ENCODE data around the gene IL17REL.
"Not testable (repeated sequence)": the region's sequence is repeated elsewhere in the genome, so short reads cannot be mapped to it uniquely, and the experiment has no call there.

IL17REL gene

GRCh38 chr22:49983148-49984042 is 29.2 kb downstream of the IL17REL start:
- no peak for DNase-seq

GRCh38 chr22:49981799-49982198 is 30.8 kb downstream of the IL17REL start:
- DNase-seq, result not testable (repeated sequence)

DNA sequence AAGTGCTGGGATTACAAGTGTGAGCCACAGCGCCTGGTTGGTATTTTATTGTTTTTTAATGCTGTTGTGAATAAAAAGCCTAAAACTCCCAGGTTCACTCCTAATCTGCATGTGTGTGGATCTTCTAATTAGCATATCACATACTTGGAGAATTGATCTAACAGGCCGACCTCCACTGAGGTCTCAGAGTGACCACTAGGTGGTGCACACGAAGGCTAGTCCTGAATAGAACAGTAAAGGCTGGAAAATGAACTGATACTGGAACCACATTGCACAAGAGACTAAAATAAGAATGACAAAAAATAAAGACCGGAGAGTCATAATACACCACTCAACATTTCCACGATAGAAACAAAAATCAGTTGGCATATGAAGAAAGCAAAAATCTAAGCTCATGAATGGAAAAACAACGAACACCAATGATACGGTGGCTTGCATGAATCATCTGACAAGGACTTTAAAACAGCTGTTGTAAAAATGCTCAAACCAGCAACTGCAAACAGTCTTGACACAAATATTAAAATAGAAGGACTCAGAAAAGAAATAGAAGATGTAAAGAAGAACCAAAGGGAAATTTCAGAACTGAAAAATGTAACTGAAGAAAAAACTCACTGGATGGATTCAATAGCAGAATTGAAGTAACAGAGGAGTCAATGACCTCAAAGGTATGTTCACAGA is 32.8 kb downstream of the IL17REL start:
- no peak for DNase-seq

GRCh38 chr22:49977578-49977977 is 35.0 kb downstream of the IL17REL start:
- DNase-seq, result no peak

DNA sequence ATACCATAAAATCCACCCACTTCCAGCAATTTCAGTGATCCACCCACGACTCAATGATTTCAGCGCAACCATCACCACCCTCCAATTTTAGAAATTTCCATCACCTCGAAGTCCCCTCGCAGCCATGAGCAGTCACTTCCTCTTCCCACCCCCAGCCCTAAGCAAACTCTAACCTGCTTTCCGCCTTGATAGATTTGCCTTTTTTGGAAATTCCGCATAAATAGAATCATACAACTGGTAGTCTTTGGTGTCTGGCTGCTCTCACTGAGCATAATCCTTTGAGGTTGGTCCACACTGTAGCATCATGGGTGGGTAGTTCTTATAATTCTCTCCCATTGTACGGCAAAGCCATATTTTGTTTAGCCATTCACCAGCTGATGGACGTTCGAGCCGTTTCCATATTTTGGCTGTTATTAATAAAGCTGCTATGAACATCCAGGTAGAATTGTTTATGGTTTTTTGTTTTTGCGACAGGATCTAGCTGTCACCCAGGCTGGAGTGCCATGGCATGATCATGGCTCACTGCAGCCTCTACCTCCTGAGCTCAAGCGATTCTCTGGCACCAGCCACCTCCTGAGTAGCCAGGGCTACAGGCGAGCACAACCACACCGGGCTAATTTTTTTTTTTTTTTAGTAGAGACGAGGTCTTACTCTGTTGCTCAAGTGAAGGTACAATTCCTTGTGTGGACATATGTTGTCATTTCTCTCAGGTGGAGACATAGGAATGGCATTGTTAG is 36.0 kb downstream of the IL17REL start:
- no peak for DNase-seq

- no peak for DNase-seq
These were observed 36.8 kb downstream of the IL17REL start for GRCh38 chr22:49975543-49976389.

GRCh38 chr22:49973018-49973961 is 39.3 kb downstream of the IL17REL start:
- DNase-seq, result no peak

- DNase-seq, result no peak
These were observed 40.2 kb downstream of the IL17REL start for GRCh38 chr22:49972163-49973017.

DNA sequence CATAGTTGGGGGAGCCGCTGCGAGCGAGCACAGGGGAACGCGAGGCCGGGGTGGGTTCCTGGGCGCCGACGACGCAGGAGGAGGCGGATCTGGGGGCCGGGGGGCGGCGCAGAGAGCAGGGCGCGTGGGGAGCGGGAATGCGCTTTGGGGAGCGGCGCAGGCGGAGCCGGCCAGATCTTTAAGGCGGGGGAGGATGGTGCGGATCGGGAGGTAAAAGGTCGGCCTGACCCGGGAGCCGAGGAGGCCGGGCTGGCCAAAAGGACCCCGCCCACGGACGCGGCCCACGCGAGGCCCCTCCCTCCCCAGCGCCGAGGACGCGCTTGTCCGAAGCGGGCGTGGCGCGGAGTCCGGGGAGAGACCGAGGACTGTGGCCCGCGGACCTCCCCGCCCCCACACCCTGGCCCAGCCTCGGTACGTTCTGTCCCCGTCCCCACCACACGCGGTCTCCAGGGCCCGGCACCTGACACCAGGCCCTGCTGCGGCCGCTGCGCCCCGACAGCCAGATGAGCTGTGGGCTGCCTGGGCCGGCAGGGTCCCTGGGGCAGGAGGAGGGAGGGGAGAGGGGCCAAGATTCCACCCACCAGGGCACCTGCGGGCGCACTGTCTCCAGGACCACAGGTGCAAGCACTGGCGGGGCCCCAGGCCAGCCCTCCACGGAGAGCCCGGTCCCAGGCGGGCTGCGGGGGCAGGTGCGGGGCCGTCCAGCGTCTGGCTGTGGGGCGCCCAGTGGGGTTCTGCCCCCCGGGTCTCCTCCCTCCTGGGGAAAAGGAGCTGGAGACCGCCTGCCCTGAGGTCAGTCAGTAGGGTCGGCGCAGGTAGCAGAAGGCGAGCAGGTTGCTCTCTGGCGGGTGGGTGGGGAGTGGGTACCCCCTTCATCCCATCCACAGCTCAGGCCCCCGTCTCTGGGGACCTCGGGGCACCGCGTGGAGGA is 41.1 kb downstream of the IL17REL start:
- no peak for DNase-seq

- DNase-seq, result peak; percentile 91
These were observed 41.9 kb downstream of the IL17REL start for GRCh38 chr22:49970528-49971231.

GRCh38 chr22:49969751-49970527 is 42.6 kb downstream of the IL17REL start:
- DNase-seq, result no peak

DNA sequence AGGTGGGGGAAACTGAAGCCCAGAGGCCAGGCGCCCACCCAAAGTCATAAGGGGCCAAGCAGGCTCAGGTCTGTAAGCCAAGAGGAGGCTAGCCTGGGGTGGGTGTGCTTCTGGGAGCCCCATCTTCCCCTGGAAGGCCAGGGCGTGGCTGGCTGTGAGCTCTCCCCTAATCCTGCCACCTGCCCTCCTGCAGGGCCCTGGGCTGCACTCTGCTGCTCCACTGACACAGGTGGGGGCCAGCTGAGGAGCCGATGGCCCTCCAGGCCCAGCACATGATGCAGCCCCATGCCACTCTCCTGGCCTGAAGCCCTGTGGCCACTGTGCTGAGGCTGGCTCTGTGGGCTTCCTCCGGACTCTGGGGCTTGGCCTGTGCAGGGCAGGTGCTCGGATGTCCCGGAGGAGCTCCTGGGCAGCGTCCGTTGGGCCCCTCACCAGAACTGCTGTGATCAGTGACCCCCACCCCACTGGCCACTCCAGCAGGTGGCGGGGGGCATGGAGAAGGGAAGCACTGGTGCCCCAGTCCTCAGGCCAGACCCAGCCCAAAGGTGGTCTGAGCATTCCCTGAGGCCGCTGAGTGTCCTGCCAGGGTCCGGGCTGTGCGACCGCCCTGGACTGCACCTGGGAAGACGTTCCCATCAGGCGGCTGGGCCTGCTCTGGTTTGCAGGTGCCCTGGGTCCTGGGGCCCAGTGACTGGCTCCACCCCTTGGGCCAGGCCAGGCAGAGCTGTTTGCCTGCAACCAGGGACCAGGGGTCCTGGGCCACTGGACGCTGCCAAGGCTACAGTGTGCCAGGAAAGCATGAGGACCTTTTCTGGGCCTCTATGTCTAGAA is 43.5 kb downstream of the IL17REL start:
- DNase-seq, result no peak

DNA sequence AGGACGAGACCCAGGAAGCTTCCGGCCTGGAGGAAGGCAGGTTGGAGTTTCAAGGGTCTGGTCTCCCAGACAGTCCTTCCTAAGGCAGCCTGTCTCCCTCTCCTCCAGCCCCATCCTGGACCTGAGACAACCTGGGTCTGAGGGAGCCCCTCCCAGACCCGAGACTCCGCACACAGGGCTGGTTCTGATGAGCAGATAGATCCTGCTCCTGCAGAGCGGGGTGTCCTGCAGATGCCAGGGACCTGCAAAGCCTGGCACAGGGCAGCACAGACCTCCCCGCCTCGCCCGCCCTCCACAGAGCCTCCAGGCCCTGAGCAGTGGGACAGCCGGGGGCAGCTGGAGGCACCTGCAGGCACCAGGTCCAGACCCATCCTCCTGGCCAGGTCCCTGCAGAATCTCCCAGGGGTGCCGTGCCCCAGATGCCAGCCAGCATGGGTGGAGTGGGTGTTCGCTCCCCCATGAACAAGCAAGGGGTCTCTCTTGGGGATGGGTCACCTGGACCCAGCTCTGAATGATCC is 44.2 kb downstream of the IL17REL start:
- no peak for DNase-seq

GRCh38 chr22:49967706-49968208 is 44.8 kb downstream of the IL17REL start:
- no peak for DNase-seq

- DNase-seq, result no peak
These were observed 45.5 kb downstream of the IL17REL start for GRCh38 chr22:49966774-49967705.

Measured in activated gamma-delta T cell (primary cell).